GM20000 (cell line): Measurements from ENCODE around the gene CASP5.

Source experiments
- DNase-seq: peaks from one replicate; pipeline ENCODE4 v3.0.0; 2012; ENCODE audit warnings: low spot score
- TF ChIP-seq, protein P1 (sequence below): IDR thresholded peaks from 2 replicates; pipeline ENCODE4 v1.5.1; 2012; ENCODE audit warnings: mild to moderate bottlenecking, control low read depth; ENCODE audit errors: extremely low read depth, missing control alignments

Gene CASP5

DNA sequence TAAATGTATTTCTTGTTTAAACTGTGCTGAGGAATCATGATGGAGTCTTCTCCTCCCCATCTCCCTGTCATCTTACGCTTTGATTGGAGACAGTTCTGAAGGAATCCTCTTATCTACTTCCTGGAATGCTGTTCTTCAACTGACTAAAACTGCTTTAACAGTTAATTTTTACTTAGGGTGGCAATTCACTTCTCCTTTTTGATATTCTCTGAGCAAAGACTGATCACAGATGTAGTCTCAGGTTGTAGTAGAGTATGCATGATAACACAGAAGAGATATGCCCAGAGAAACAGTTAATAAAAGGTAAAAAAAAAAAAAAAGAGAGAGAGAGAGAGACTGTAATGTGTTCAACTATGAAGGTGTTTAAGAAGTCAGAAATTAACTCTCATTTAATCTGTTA, 1.4 kb upstream of the CASP5 start:
- TF ChIP-seq, protein P1, sequence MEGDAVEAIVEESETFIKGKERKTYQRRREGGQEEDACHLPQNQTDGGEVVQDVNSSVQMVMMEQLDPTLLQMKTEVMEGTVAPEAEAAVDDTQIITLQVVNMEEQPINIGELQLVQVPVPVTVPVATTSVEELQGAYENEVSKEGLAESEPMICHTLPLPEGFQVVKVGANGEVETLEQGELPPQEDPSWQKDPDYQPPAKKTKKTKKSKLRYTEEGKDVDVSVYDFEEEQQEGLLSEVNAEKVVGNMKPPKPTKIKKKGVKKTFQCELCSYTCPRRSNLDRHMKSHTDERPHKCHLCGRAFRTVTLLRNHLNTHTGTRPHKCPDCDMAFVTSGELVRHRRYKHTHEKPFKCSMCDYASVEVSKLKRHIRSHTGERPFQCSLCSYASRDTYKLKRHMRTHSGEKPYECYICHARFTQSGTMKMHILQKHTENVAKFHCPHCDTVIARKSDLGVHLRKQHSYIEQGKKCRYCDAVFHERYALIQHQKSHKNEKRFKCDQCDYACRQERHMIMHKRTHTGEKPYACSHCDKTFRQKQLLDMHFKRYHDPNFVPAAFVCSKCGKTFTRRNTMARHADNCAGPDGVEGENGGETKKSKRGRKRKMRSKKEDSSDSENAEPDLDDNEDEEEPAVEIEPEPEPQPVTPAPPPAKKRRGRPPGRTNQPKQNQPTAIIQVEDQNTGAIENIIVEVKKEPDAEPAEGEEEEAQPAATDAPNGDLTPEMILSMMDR: no peak
- DNase-seq: no peak

DNA sequence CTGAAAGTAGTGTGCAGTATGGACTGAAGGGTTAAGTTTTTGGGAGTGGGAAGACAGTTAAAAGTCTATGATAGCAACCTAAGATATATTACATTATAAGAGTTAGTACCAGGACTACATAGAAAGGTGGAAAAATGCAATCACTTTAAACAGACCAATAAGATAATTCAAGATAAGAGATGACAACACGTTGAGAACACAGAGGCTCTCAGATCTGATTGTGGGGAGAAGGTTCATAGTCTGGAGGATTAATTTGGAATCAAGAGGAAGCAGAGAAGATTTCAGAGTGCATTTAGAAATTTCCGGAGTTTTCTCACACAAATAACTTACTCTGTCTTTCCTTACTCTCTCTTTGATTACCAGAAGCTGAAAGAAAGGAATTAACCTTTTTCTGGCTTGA, 441 bp downstream of the CASP5 start:
- TF ChIP-seq, protein P1: no peak
- DNase-seq: no peak

DNA sequence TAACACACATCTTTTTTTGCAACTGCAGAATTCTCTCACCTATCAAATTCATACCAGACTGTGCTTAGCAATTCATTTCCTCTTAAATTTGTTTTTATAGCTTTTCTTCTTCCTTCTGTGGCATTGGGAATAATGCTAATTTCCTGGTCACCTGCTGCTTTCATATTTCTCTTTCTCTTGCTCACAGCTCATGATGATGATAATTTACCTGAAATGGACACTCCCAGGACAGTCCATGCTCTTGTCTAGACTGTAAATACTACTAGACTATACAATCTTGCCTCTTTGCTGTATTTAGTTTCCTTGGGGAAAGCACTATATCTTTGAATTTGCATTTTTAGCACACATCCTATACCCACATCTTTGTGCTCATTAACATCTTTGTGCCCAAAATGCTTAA, 15.5 kb downstream of the CASP5 start:
- no peak for DNase-seq
- TF ChIP-seq, protein P1: no peak

DNA sequence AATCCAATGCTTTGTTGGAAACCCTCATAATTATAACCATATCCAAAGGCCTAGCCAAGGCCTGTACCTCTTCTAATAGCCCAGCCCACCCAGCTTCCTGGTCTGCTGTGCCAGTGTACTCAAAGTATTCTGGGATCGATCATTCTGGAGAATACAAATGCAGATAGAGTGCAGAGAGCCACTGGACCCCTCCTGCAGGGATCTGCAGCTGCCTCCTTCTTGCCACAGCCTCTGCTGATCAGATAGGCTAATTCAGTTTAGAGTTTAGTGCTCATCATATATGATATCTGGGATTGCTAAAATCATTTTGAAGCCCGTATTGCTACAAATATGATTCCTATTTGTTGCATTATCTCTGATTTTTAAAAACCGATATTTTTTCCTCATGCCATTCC, 17.5 kb downstream of the CASP5 start:
- DNase-seq: no peak
- TF ChIP-seq, protein P1: no peak

DNA sequence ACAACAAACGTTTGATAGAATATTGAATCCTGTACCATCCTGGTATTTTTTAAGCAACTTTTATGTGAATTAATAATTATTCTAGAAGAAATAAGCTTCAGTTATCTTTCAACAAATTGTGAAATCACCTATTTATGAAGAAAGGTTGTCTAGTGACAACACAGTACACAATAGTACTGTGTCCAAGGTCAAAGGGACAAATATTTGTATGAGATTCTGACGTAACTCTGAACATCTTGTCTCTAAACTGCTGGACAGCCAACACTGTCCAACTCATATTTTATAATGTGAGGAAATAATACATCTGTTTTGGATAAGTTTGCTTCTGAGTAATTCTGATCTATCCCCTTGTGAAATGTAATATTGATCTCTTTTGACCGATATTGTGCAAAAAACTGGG, 18.9 kb downstream of the CASP5 start:
- TF ChIP-seq, protein P1: no peak
- DNase-seq: no peak

DNA sequence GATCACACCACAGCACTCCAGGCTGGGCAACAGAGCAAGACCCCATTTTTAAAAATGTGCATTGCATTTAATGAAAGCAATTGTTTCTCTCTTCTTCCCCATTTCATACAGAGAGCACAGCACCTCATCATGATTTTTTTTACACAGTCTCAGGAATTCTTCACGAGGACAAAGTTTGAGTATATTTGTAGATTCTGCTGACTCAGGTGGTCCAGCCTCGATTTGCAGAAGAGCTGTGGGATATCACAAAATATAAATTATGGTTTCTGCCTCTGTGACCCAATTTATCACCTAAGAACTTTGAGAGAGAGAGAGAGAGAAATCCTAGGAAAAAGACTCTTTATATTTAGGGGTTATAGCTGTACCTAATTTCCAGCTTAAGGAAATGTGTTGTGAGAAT, 19.8 kb downstream of the CASP5 start:
- TF ChIP-seq, protein P1: no peak
- no peak for DNase-seq

DNA sequence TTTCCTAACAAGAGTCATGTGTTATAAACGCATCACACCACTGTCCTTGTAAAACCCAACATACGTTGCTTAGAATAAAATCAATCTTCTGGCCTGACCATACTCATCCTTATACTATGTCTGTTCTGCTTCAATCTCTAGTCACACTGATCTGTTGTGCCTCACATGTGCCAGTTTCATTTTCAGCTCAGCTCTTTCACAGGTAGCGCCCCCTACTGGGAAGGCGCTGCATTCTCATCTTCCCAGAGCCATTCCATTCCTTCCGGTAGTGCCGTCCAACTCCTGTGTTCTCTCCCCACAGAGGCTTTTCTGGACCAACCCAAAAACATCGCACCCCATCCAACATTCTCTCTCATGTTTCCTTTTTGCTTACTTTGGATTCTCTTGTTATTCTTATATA, 22.2 kb downstream of the CASP5 start:
- peak; percentile 38 for DNase-seq
- TF ChIP-seq, protein P1: peak; percentile 90
